ENCODE results near the gene CPLANE2. TPM values are rescaled to one million over a fixed set of nuclear protein-coding genes. Genes with fewer than 3 reads are reported as not detected.
"Not testable (repeated sequence)": the region's sequence is repeated elsewhere in the genome, so short reads cannot be mapped to it uniquely, and the experiment has no call there.

CPLANE2 gene
- total RNA-seq, 2 donors from 2014 or later = 3.0 to 7.8 TPM

DNA sequence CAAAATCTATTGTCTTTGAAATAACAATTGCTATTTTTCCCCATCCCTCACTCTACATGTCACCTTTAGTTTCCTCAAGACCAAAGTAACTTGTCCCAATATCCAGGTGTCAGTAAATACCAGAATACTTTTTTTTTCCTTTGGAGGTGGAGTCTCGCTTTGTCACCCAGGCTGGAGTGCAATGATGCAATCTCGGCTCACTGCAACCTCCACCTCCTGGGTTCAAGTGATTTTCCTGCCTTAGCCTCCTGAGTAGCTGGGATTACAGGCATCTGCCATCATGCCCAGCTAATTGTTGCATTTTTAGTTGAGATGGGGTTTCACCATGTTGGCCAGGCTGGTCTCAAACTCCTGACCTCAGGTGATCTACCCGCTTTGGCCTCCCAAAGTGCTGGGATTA is 20.6 kb upstream of the CPLANE2 start:
- H3K27ac Mint-ChIP-seq = peak overlapping the region; percentile 54
- H3K36me3 Mint-ChIP-seq (ENCODE audit: insufficient read depth in 2 of 2); H3K4me3 Mint-ChIP-seq; H3K27me3 Mint-ChIP-seq (ENCODE audit: low read depth); H3K9me3 Mint-ChIP-seq; DNase-seq; ATAC-seq (replicated peaks in 1 of 2); H3K4me1 Mint-ChIP-seq (ENCODE audit: low read depth): not testable (repeated sequence)

DNA sequence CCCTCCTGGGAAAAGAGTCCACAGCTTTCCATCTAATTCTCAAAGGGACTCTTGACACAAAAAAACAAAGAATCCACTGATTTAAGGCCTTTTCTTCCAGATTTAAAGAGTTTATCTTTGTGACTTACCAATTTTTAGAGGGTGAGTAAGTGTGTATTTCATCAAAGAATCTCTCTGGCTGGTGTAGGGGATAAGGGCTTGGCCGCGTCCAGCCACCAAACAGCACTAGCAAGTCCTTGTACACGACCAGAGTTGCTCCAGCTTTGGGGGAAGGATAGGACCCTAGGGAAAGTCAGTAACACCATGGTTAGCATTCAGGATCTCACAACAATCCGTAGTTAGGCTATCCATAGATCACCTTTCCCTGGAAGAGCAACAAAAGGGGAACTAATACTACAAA is 19.5 kb upstream of the CPLANE2 start:
- no peak for DNase-seq
- H3K27me3 Mint-ChIP-seq (ENCODE audit: low read depth) = no peaks in the 10 kb centered on the region
- peaks cover 0 to 2% of the 10 kb centered on the region in 2 donors for H3K36me3 Mint-ChIP-seq (ENCODE audit: insufficient read depth in 2 of 2)
- H3K9me3 Mint-ChIP-seq = no peaks in the 10 kb centered on the region
- no peak for ATAC-seq (replicated peaks in 1 of 2)
- H3K27ac Mint-ChIP-seq = peak overlapping the region; percentile 36
- H3K4me3 Mint-ChIP-seq = no peak overlapping the region
- H3K4me1 Mint-ChIP-seq (ENCODE audit: low read depth) = no peaks in the 10 kb centered on the region

- DNase-seq (no peak), ATAC-seq (replicated peaks in 1 of 2) (no peak)
- Mint-ChIP-seq H3K27me3 (ENCODE audit: low read depth) (no peaks in the 10 kb centered on the region), H3K27ac (peak overlapping the region; percentile 36), H3K4me3 (no peak overlapping the region), H3K9me3 (no peaks in the 10 kb centered on the region), H3K4me1 (ENCODE audit: low read depth) (peaks cover 8% of the 10 kb centered on the region), H3K36me3 (ENCODE audit: insufficient read depth in 2 of 2) (peaks cover 0 to 2% of the 10 kb centered on the region in 2 donors)
Observed at GRCh38 chr1:16254263-16254928, 17.4 kb upstream of the CPLANE2 start.

GRCh38 chr1:16253332-16253922 is 16.4 kb upstream of the CPLANE2 start:
- peaks cover 17% of the 10 kb centered on the region for H3K4me1 Mint-ChIP-seq (ENCODE audit: low read depth)
- H3K36me3 Mint-ChIP-seq (ENCODE audit: insufficient read depth in 2 of 2) = peaks cover 0 to 2% of the 10 kb centered on the region in 2 donors
- DNase-seq (no peak), ATAC-seq (replicated peaks in 1 of 2) (no peak)
- H3K27me3 Mint-ChIP-seq (ENCODE audit: low read depth) = no peaks in the 10 kb centered on the region
- no peaks in the 10 kb centered on the region for H3K9me3 Mint-ChIP-seq
- H3K27ac Mint-ChIP-seq = no peak overlapping the region
- H3K4me3 Mint-ChIP-seq = no peak overlapping the region

DNA sequence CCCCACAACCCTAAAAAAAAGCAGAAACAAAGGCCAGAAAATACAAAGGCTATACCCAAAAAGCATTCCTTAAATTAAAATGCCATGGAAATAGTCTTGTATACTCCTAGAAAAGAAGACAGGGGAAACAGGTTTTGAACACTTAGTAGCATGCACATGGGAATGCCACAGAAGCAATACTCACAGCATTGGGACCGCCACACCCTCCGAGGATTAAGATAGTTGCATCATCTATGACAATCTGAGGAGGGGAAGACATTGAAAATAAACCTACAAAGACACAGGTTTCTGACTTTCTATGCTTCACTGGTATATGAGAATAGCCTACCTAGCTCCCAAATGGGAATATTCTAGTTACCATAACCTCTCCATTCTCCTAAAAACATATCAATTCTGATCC is 15.9 kb upstream of the CPLANE2 start:
- H3K27me3 Mint-ChIP-seq (ENCODE audit: low read depth) = no peaks in the 10 kb centered on the region
- H3K4me1 Mint-ChIP-seq (ENCODE audit: low read depth) = peaks cover 19% of the 10 kb centered on the region
- no peak overlapping the region for H3K4me3 Mint-ChIP-seq
- H3K9me3 Mint-ChIP-seq = no peaks in the 10 kb centered on the region
- H3K27ac Mint-ChIP-seq = no peak overlapping the region
- DNase-seq (no peak), ATAC-seq (replicated peaks in 1 of 2) (no peak)
- H3K36me3 Mint-ChIP-seq (ENCODE audit: insufficient read depth in 2 of 2) = peaks cover 0 to 2% of the 10 kb centered on the region in 2 donors

DNA sequence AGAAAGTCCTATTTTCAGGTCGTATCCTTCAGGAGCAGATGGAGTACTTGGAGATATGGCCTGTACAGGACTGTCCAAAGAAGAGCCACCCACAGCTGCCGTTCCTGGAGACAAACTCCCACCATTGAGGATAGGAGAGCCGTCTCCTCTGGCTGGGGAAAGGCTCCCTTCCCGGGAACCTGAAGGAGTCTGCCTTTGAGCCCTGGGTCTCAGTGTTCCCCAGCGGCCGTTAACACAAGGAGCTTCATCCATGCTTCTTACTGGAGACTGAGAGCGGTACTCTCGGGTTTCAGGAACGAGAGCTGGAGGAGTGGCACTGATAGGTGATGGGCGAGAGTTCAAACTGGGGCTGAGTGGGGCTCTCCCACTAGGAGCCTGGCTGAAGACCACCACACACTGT is 14.4 kb upstream of the CPLANE2 start:
- H3K9me3 Mint-ChIP-seq = no peaks in the 10 kb centered on the region
- H3K4me1 Mint-ChIP-seq (ENCODE audit: low read depth) = peaks cover 19% of the 10 kb centered on the region
- H3K27me3 Mint-ChIP-seq (ENCODE audit: low read depth) = no peaks in the 10 kb centered on the region
- ATAC-seq (replicated peaks in 1 of 2) (no peak), DNase-seq (no peak)
- H3K27ac Mint-ChIP-seq = no peak overlapping the region
- H3K4me3 Mint-ChIP-seq = no peak overlapping the region
- H3K36me3 Mint-ChIP-seq (ENCODE audit: insufficient read depth in 2 of 2) = peaks cover 0 to under 1% of the 10 kb centered on the region in 2 donors

DNA sequence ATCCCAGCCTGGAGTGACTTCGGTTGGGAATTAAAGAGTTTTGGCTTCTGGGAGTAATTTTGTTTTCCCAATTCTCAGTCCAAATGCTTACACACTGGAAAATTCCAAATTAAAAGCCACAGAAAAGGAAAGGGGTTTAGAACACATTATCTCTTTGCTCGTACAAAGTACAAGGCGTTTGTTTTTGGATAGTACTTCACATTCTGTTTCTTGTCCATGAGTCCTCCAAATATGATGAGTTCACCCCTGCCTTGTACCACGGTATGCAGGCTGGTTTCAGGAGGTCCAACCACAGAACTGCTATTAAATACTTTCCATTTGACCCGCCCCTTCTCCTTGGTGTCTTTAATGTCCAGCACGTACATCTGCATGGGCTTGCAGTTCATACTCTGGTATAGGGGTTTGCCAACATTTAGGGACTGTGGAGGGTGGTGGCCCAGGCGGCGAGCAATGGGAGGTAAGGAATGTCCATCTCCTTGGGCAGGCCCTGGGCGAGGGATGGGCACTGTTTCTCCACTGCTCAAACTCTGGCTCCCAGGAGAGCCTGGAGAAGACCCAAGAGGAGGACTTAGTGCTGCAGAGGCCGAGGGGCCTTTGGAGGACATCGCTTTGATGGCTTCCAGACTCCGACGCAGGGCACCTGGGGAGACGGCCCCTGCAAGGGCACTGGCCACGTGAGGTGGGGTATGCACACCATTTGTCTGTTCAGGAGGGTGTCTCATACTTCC is 13.7 kb upstream of the CPLANE2 start:
- H3K27ac Mint-ChIP-seq = no peak overlapping the region
- no peak for ATAC-seq (replicated peaks in 1 of 2)

DNA sequence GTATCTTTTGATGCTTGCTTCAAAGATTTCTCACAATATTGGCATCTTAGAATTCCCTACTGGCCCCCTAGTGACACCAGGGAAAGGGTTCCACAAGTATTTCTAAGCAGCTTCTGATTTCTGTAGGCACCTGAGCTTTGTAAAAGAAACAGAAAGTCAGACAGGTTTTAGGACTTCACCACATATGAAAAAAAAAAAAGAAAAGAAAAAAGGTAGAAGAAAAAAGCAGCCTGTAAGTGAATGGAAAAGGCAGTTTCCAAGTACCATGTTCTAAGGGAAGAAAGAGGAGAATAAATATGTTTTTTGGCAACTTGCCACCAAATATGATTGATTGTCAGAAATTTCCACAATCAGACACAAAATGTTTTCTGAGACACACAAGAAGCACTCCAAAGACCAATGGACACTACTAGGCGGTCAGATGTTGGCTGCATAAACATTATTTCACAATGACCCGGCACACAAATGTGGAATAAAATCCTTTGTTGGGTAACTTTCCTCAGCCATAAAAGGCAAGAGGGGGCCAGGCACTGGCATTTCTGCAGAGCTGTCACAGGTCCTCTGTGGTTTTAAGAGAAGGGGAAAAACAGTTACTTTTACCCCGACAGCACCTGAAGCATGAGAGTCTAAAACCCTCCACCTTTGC is 12.7 kb upstream of the CPLANE2 start:
- no peaks in the 10 kb centered on the region for H3K36me3 Mint-ChIP-seq (ENCODE audit: insufficient read depth in 2 of 2)
- peaks cover 19% of the 10 kb centered on the region for H3K4me1 Mint-ChIP-seq (ENCODE audit: low read depth)
- H3K9me3 Mint-ChIP-seq = no peaks in the 10 kb centered on the region
- peak overlapping the region in 1 of 2 donors; percentile 15 for H3K4me3 Mint-ChIP-seq
- ATAC-seq (replicated peaks in 1 of 2) (no peak), DNase-seq (no peak)
- peak overlapping the region; percentile 71 for H3K27ac Mint-ChIP-seq
- no peaks in the 10 kb centered on the region for H3K27me3 Mint-ChIP-seq (ENCODE audit: low read depth)

More for the DNA sequence above, 13.7 kb upstream of the CPLANE2 start:
- no peaks in the 10 kb centered on the region for H3K9me3 Mint-ChIP-seq
- H3K27me3 Mint-ChIP-seq (ENCODE audit: low read depth) = no peaks in the 10 kb centered on the region
- DNase-seq = no peak
- no peak overlapping the region for H3K4me3 Mint-ChIP-seq
- H3K4me1 Mint-ChIP-seq (ENCODE audit: low read depth) = peaks cover 19% of the 10 kb centered on the region
- no peaks in the 10 kb centered on the region for H3K36me3 Mint-ChIP-seq (ENCODE audit: insufficient read depth in 2 of 2)

GRCh38 chr1:16248603-16249516 is 11.9 kb upstream of the CPLANE2 start:
- DNase-seq (no peak), ATAC-seq (replicated peaks in 1 of 2) (peak; percentile 51 to 53)
- H3K36me3 Mint-ChIP-seq (ENCODE audit: insufficient read depth in 2 of 2) = no peaks in the 10 kb centered on the region
- peaks cover 19% of the 10 kb centered on the region for H3K4me1 Mint-ChIP-seq (ENCODE audit: low read depth)
- peak overlapping the region in 1 of 2 donors; percentile 21 for H3K4me3 Mint-ChIP-seq
- H3K27me3 Mint-ChIP-seq (ENCODE audit: low read depth) = no peaks in the 10 kb centered on the region
- peak overlapping the region; percentile 77 for H3K27ac Mint-ChIP-seq
- no peaks in the 10 kb centered on the region for H3K9me3 Mint-ChIP-seq

- DNase-seq (no peak), ATAC-seq (replicated peaks in 1 of 2) (no peak)
- peaks cover 19% of the 10 kb centered on the region for H3K4me1 Mint-ChIP-seq (ENCODE audit: low read depth)
- H3K36me3 Mint-ChIP-seq (ENCODE audit: insufficient read depth in 2 of 2) = no peaks in the 10 kb centered on the region
- H3K9me3 Mint-ChIP-seq = no peaks in the 10 kb centered on the region
- H3K4me3 Mint-ChIP-seq = no peak overlapping the region
- no peaks in the 10 kb centered on the region for H3K27me3 Mint-ChIP-seq (ENCODE audit: low read depth)
- H3K27ac Mint-ChIP-seq = peak overlapping the region; percentile 77
Observed at GRCh38 chr1:16248007-16248436, 11.0 kb upstream of the CPLANE2 start.

DNA sequence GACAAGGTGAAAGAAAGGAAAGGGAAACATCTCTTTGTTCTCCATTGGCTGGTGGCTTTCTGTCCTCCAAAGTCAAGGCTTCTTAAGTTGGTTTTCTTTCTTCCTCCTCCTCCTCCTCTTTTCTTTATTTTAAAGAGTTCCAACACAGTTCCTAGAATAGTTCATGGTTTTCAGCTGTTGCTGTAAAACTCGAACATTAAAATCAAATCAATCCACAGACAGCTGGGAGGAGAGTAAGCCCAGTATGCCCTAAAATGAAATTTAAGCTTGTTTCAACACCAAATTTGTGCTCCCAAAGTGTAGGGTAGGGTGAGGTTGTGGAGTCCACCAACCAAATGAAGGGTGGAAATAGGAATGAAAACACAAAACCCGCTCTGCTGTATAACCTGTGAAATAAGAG is 10.5 kb upstream of the CPLANE2 start:
- DNase-seq (no peak), ATAC-seq (replicated peaks in 1 of 2) (no peak)
- no peak overlapping the region for H3K4me3 Mint-ChIP-seq
- peaks cover 19% of the 10 kb centered on the region for H3K4me1 Mint-ChIP-seq (ENCODE audit: low read depth)
- H3K27ac Mint-ChIP-seq = peak overlapping the region; percentile 38
- no peaks in the 10 kb centered on the region for H3K9me3 Mint-ChIP-seq
- H3K27me3 Mint-ChIP-seq (ENCODE audit: low read depth) = no peaks in the 10 kb centered on the region
- H3K36me3 Mint-ChIP-seq (ENCODE audit: insufficient read depth in 2 of 2) = no peaks in the 10 kb centered on the region

GRCh38 chr1:16246961-16247360 is 10.0 kb upstream of the CPLANE2 start:
- ATAC-seq (replicated peaks in 1 of 2) (no peak), DNase-seq (no peak)
- Mint-ChIP-seq H3K36me3 (ENCODE audit: insufficient read depth in 2 of 2) (no peaks in the 10 kb centered on the region), H3K27me3 (ENCODE audit: low read depth) (no peaks in the 10 kb centered on the region), H3K4me3 (no peak overlapping the region), H3K4me1 (ENCODE audit: low read depth) (peaks cover 19% of the 10 kb centered on the region), H3K27ac (no peak overlapping the region), H3K9me3 (no peaks in the 10 kb centered on the region)

All from activated T-cell treated with anti-CD3 and anti-CD28 coated beads, Interleukin-2, amount 50 U/mL, for 72 hours (primary cell).